Smooth muscle cell (in vitro differentiated cells): ENCODE data around the gene KNOP1. TPM values are rescaled to one million over a fixed set of nuclear protein-coding genes. Genes with fewer than 3 reads are reported as not detected.

ENCODE experiments used
- DNase-seq: peaks from one replicate; lab custom pipeline; 2025; ENCODE audit not compliant: unreplicated experiment; lab: John Stamatoyannopoulos, UW
- H2AFZ ChIP-seq: fragments of 200-600 bp; sonication (generic); 2 replicates; pipeline ENCODE4 v1.6.0; 2016; ENCODE audit warnings: antibody characterized with exemption, low read depth, mild to moderate bottlenecking
- H3F3A ChIP-seq: fragments of 200-600 bp; sonication (generic); 2 replicates; pipeline ENCODE4 v1.6.0; 2017; ENCODE audit warnings: antibody characterized with exemption, low read depth
- H3K27ac ChIP-seq: fragments of 200-600 bp; sonication (generic); 2 replicates; pipeline ENCODE4 v1.5.1; 2016; ENCODE audit warnings: low read depth, mild to moderate bottlenecking
- H3K27me3 ChIP-seq: fragments of 200-600 bp; sonication (generic); 2 replicates; pipeline ENCODE4 v1.6.1; 2016; ENCODE audit warnings: low read depth, mild to moderate bottlenecking
- H3K36me3 ChIP-seq: fragments of 200-600 bp; sonication (generic); 2 replicates; pipeline ENCODE4 v1.5.1; 2016; ENCODE audit warnings: low read depth
- H3K4me1 ChIP-seq: fragments of 200-600 bp; sonication (generic); 2 replicates; pipeline ENCODE4 v1.5.1; 2016; ENCODE audit warnings: low read depth
- H3K4me2 ChIP-seq: fragments of 200-600 bp; sonication (generic); 2 replicates; pipeline ENCODE4 v1.6.0; 2016; ENCODE audit warnings: mild to moderate bottlenecking
- H3K4me3 ChIP-seq: fragments of 200-600 bp; sonication (generic); 2 replicates; pipeline ENCODE4 v1.5.1; 2016; ENCODE audit warnings: mild to moderate bottlenecking
- H3K79me2 ChIP-seq: fragments of 200-600 bp; sonication (generic); 2 replicates; pipeline ENCODE4 v1.6.0; 2016; ENCODE audit warnings: low read depth, mild to moderate bottlenecking
- H3K9ac ChIP-seq: fragments of 200-600 bp; sonication (generic); 2 replicates; pipeline ENCODE4 v1.6.0; 2016; ENCODE audit warnings: low read depth
- H3K9me3 ChIP-seq: fragments of 200-600 bp; sonication (generic); replicated peaks from 2 replicates; pipeline ENCODE4 v1.5.1; 2016; ENCODE audit warnings: low read depth
- H4K20me1 ChIP-seq: fragments of 200-600 bp; sonication (generic); 2 replicates; pipeline ENCODE4 v1.6.0; 2016; ENCODE audit warnings: low read depth
- WGBS: methylation state at CpG from one replicate; pipeline ENCODE4 v1.1.7; 2016; ENCODE audit warnings: low lambda C conversion rate; 5-methylcytosine and 5-hydroxymethylcytosine counted together
- polyA plus RNA-seq: library from polyadenylated mRNA; unstranded; fragments of >200 nt; fragmentation: Nextera tagmentation; extraction: Ambion mirVana; gene quantifications from 2 replicates; pipeline ENCODE4 v1.2.1, GENCODE V29; 2016
- total RNA-seq: library from RNA; depleted of rRNA; stranded (reverse); fragments of >200 nt; gene quantifications from 2 replicates; pipeline ENCODE4 v1.2.3, GENCODE V29; 2014
- TF ChIP-seq, protein P1 (sequence below): fragments of 200-600 bp; sonication (generic); IDR thresholded peaks from 2 replicates; pipeline ENCODE4 v1.5.1; 2017; ENCODE audit warnings: borderline replicate concordance, mild to moderate bottlenecking, antibody characterized with exemption; ENCODE audit not compliant: insufficient read depth, poor library complexity, severe bottlenecking

The KNOP1 gene
- total and polyA plus RNA-seq, 2 experiments from 2014 or later = 31.0 to 32.6 TPM

DNA sequence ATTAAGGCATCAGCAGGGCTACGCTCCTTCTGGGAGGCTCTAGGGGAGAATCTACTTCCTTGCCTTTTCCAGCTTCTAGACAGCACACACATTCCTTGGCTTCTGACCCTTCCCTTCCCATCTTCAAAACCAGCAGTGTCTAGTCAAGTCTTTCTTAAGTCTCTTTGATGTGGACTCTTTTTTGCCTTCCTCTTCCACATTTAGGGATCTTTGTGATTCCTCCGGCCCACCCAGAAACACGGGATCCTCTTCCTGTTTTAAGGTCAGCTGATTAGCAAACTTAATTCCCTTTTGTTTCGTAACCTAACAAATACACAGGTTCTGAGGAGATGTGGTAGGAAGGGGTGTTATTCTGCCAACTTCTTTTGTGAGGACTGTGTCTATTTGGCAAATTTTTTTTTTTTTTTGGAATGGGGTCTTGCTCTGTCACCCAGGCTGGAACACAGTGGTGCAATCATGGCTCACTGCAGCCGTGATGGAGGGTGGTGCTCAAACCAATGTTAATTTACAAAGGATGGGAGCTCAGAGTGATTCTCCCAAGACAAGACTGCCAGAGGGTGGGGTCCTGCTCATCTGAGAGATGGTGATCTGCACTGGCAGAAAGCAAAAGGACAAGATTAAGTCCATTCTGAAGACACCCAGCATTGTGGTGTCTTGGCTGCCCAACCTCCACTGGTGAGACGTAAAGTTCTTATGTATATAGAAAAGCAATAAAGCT lies 14.7 kb downstream of the KNOP1 start:
- TF ChIP-seq, protein P1, sequence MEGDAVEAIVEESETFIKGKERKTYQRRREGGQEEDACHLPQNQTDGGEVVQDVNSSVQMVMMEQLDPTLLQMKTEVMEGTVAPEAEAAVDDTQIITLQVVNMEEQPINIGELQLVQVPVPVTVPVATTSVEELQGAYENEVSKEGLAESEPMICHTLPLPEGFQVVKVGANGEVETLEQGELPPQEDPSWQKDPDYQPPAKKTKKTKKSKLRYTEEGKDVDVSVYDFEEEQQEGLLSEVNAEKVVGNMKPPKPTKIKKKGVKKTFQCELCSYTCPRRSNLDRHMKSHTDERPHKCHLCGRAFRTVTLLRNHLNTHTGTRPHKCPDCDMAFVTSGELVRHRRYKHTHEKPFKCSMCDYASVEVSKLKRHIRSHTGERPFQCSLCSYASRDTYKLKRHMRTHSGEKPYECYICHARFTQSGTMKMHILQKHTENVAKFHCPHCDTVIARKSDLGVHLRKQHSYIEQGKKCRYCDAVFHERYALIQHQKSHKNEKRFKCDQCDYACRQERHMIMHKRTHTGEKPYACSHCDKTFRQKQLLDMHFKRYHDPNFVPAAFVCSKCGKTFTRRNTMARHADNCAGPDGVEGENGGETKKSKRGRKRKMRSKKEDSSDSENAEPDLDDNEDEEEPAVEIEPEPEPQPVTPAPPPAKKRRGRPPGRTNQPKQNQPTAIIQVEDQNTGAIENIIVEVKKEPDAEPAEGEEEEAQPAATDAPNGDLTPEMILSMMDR = no peak

DNA sequence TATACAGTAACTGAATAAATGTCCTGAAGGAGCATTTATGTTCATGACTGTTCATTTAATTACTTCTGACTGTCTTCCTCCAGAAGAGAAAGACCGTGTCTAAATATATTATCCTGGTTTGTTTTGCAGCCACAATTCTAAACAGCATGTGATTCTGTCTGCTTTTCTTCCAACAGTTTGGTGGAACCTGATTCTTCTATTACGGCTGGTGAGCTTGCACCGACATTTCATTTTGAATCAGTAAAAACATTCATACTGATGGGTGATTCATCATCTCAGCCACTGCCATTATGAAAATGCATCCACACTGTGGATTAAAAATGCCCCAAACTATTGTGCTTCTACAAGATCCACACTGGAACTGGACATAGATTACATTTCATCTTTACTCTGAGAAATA lies 16.9 kb downstream of the KNOP1 start:
- no peak for DNase-seq
- Histone ChIP-seq H2AFZ (no peak overlapping the region), H3K36me3 (peaks cover 6% of the 10 kb centered on the region), H3K27me3 (no peaks in the 10 kb centered on the region), H3K9ac (no peak overlapping the region), H4K20me1 (no peaks in the 10 kb centered on the region), H3K9me3 (no peaks in the 10 kb centered on the region), H3K79me2 (no peaks in the 10 kb centered on the region), H3K4me3 (no peak overlapping the region), H3F3A (no peaks in the 10 kb centered on the region), H3K4me1 (no peaks in the 10 kb centered on the region), H3K4me2 (no peak overlapping the region), H3K27ac (no peak overlapping the region)
- 95% methylated on average over 3 of the region's 3 CpGs for WGBS
- TF ChIP-seq, protein P1 = no peak

More for the DNA sequence above, 14.7 kb downstream of the KNOP1 start:
- DNase-seq = no peak
- Histone ChIP-seq H2AFZ (no peak overlapping the region), H3K9ac (no peak overlapping the region), H4K20me1 (no peaks in the 10 kb centered on the region), H3F3A (no peaks in the 10 kb centered on the region), H3K4me3 (no peak overlapping the region), H3K27ac (no peak overlapping the region), H3K4me2 (no peak overlapping the region), H3K9me3 (no peaks in the 10 kb centered on the region), H3K79me2 (no peaks in the 10 kb centered on the region), H3K4me1 (no peaks in the 10 kb centered on the region), H3K27me3 (no peaks in the 10 kb centered on the region), H3K36me3 (peaks cover 6% of the 10 kb centered on the region)
- WGBS = 95% methylated on average over 6 of the region's 6 CpGs

DNA sequence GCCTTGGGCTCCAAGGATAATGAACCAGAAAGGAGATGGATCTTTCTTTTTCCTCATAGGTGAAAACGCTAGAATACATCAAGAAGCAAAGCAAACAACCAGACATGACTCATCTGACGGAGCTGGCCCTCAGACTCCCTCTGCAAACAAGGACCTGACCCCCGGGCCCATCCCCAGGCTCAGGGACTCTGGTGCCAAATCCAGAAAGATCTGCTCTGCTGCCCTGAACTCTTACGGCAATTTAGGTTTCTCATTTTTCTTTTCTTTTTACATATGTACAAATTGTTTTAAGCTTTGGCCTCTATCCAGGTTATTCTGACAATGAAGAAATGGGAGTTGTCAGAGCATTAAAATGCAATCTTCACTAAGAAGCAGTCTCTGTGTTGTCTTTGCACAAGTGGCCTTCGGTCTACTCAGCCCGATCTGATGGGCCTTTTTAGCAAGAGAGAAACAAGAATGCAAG lies 17.7 kb downstream of the KNOP1 start:
- H3K9me3 ChIP-seq = no peaks in the 10 kb centered on the region
- H3F3A ChIP-seq = no peaks in the 10 kb centered on the region
- no peak for DNase-seq
- H3K4me1 ChIP-seq = no peaks in the 10 kb centered on the region
- H2AFZ ChIP-seq = no peak overlapping the region
- H4K20me1 ChIP-seq = no peaks in the 10 kb centered on the region
- no peak overlapping the region for H3K4me3 ChIP-seq
- peaks cover 6% of the 10 kb centered on the region for H3K36me3 ChIP-seq
- H3K79me2 ChIP-seq = no peaks in the 10 kb centered on the region
- no peaks in the 10 kb centered on the region for H3K27me3 ChIP-seq
- no peak overlapping the region for H3K4me2 ChIP-seq
- WGBS = 87% methylated on average over 6 of the region's 6 CpGs
- peak overlapping the region; percentile 12 for H3K27ac ChIP-seq
- H3K9ac ChIP-seq = no peak overlapping the region
- TF ChIP-seq, protein P1 = no peak

DNA sequence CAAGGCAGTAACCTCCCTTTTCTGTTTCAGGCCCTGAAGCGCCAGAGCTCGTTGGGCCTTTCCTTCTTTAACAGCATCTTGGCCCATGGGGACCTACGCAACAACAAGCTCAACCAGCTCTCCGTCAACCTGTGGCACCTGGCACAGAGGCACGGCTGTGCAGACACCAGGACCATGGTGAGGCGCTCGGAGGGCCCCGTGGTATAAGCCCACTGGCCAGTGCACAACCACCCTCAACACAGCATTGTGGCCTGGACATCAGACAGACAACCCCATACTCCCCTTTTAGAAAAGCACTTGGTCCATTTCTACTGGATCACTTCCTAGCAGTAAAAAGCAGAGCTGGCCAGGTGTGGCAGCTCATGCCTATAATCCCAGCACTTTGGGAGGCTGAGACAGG lies 18.6 kb downstream of the KNOP1 start:
- Histone ChIP-seq H3K4me2 (no peak overlapping the region), H3K79me2 (no peaks in the 10 kb centered on the region), H3K27me3 (no peaks in the 10 kb centered on the region), H3K9ac (no peak overlapping the region), H3F3A (no peaks in the 10 kb centered on the region), H3K27ac (no peak overlapping the region), H3K9me3 (no peaks in the 10 kb centered on the region), H3K4me1 (no peaks in the 10 kb centered on the region), H3K36me3 (peaks cover 6% of the 10 kb centered on the region), H2AFZ (no peak overlapping the region), H4K20me1 (no peaks in the 10 kb centered on the region), H3K4me3 (no peak overlapping the region)
- TF ChIP-seq, protein P1 = no peak
- over 99% methylated on average over 8 of the region's 8 CpGs for WGBS
- no peak for DNase-seq
